K562 (cell line): ENCODE measurements around the gene NOTCH1. TPM values are rescaled to one million over a fixed set of nuclear protein-coding genes. Genes with fewer than 3 reads are reported as not detected.
A peak's percentile ranks its signal among the peaks of the same experiment; 100 is the strongest.

ENCODE experiments used
- BCOR ChIP-seq: fragments of 450-650 bp; IDR thresholded peaks from 2 replicates; pipeline ENCODE4 v1.6.1; 2016
- CBX1 ChIP-seq: sonication (generic); IDR thresholded peaks from 2 replicates; pipeline ENCODE4 v1.6.1; 2016; ENCODE audit warnings: antibody characterized with exemption, low read depth, mild to moderate bottlenecking
- DNMT1 ChIP-seq: fragments of 450-650 bp; IDR thresholded peaks from 2 replicates; pipeline ENCODE4 v1.6.1; 2016; ENCODE audit warnings: antibody characterized with exemption, mild to moderate bottlenecking
- E2F4 ChIP-seq: sonication (generic); formaldehyde crosslinking; IDR thresholded peaks from 2 replicates; pipeline ENCODE4 v1.8.0; 2022; ENCODE audit warnings: mild to moderate bottlenecking, low read depth, missing genetic modification reagents
- GATAD2B ChIP-seq: fragments of 450-650 bp; IDR thresholded peaks from 2 replicates; pipeline ENCODE4 v1.6.1; 2017; ENCODE audit warnings: mild to moderate bottlenecking, borderline replicate concordance
- HIVEP1 ChIP-seq: fragments of 250-450 bp; sonication (Bioruptor Pico); IDR thresholded peaks from 2 replicates; pipeline ENCODE4 v1.4.0; 2020; ENCODE audit warnings: mild to moderate bottlenecking
- HNRNPH1 ChIP-seq: fragments of 200-400 bp; formaldehyde crosslinking; optimal IDR thresholded peaks from 2 replicates; pipeline ENCODE3; 2017; ENCODE audit warnings: low read depth, mild to moderate bottlenecking, low read length, moderate library complexity
- KLF10 ChIP-seq: fragments of 250-450 bp; sonication (Bioruptor Pico); IDR thresholded peaks from 2 replicates; pipeline ENCODE4 v1.6.1; 2021; ENCODE audit warnings: matching md5 sums
- LCOR ChIP-seq: sonication (generic); formaldehyde crosslinking; IDR thresholded peaks from 2 replicates; pipeline ENCODE4 v1.8.0; 2022; ENCODE audit warnings: mild to moderate bottlenecking, missing genetic modification reagents
- NFE2L1 ChIP-seq: fragments of 450-650 bp; IDR thresholded peaks from 2 replicates; pipeline ENCODE4 v1.6.1; 2016; ENCODE audit warnings: missing genetic modification characterization, low read depth, mild to moderate bottlenecking, missing compliant biosample characterization, moderate library complexity, borderline replicate concordance
- NFRKB ChIP-seq: fragments of 450-650 bp; IDR thresholded peaks from 2 replicates; pipeline ENCODE4 v1.6.1; 2016; ENCODE audit warnings: low read depth
- NR1H2 ChIP-seq: sonication (generic); formaldehyde crosslinking; IDR thresholded peaks from 2 replicates; pipeline ENCODE4 v1.4.0; 2020; ENCODE audit warnings: mild to moderate bottlenecking, missing genetic modification reagents
- RB1 ChIP-seq: fragments of 450-650 bp; IDR thresholded peaks from 2 replicates; pipeline ENCODE4 v1.6.1; 2017; ENCODE audit warnings: low read depth, mild to moderate bottlenecking
- RBM39 ChIP-seq: fragments of 200-400 bp; formaldehyde crosslinking; optimal IDR thresholded peaks from 2 replicates; pipeline ENCODE3; 2018; ENCODE audit warnings: low read depth, low read length
- SIN3B ChIP-seq: fragments of 450-650 bp; IDR thresholded peaks from 2 replicates; pipeline ENCODE4 v1.6.1; 2017; ENCODE audit warnings: low read depth, mild to moderate bottlenecking, moderate library complexity
- TAF7 ChIP-seq: fragments of 450-650 bp; IDR thresholded peaks from 2 replicates; pipeline ENCODE4 v1.6.1; 2016; ENCODE audit warnings: missing genetic modification characterization, missing compliant biosample characterization
- TCF7L2 ChIP-seq: fragments of 150-350 bp; IDR thresholded peaks from 2 replicates; pipeline ENCODE4 v1.6.1; 2016; ENCODE audit warnings: low read depth, mild to moderate bottlenecking, low read length, moderate library complexity
- THAP12 ChIP-seq: fragments of 250-450 bp; sonication (Bioruptor Pico); IDR thresholded peaks from 2 replicates; pipeline ENCODE4 v1.9.0; 2021; ENCODE audit warnings: mild to moderate bottlenecking, inconsistent platforms
- polyA plus RNA-seq, 8 experiments: library from polyadenylated mRNA; depleted of rRNA in 4 of 8; stranded (reverse) in 5 of 8; unstranded in 3 of 8; fragments of >200 nt; fragmentation: Nextera tagmentation in 2 of 8; fragmentation: Illumina TruSeq in 1 of 8; extraction: Ambion mirVana in 2 of 8; extraction: Trizol in 1 of 8; gene quantifications; 2 replicates each; pipeline versions ENCODE4 v1.2.1 to v1.2.3, GENCODE V29; 2011 to 2014; ENCODE audit warnings: inconsistent platforms in 1 of 8, missing spikeins in 1 of 8
- total RNA-seq, 7 experiments: library from RNA; depleted of rRNA in 6 of 7; stranded (reverse); fragments of >200 nt in 6 of 7; fragmentation: Illumina TruSeq in 2 of 7; extraction: Trizol in 2 of 7; gene quantifications; 2 replicates each; pipeline versions ENCODE4 v1.2.1 to v1.2.3, GENCODE V29; 2011 to 2021; ENCODE audit warnings: low replicate concordance in 1 of 7

Gene NOTCH1
- total and polyA plus RNA-seq, 9 of the 15 experiments (the other 6 are each of a cell fraction or from before 2014, with no cell fraction given), result 0.03 to 31.4 (median 2.3) TPM

DNA sequence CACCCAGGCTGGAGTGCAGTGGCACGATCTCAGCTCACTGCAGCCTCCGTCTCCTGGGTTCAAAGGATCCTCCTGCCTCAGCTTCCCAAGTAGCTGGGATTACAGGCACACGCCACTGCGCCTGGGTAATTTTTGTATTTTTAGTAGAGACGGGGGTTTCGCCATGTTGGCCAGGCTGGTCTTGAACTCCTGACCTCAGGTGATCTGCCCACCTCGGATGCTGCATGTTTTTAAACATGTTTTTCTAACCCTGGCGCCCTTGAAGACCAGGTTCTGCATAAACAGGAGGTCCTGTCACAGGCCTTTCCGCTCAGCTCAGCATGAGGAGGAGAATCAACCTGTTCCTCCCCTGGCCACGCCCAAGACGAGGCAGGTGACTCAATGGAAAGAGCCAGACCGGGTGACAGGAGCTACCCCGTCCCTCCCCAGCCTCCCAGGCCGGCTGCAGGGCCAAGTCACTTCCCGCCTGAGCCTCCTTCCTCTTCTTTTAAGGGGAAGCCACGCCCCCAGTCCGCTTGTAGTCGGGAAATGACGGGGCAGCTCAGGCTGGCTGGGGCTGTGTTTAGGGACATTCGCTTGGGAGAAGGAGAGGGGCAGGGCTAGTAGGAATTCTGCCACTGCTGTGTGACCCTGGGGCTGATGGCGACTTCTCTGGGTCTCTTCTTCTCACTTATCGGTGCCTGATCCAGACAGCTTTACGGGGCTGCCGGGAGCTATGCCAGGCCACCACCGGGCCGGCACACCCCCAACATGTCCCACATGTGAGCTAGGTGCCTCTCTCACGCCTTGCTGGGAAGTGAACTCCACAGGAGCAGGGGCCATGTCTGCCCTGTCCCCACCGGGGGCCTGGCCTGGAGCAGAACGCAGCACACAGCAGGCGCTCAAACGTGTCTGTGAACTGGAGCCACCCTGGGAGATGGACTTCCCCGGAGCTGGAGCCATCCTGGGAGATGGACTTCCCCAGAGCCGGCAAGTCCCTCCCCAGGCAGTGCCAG is 6.1 kb downstream of the NOTCH1 start (continued):
- no peak for TF ChIP-seq THAP12 (CRISPR knock-in tag)
- TF ChIP-seq KLF10 (CRISPR knock-in tag), result no peak
- TF ChIP-seq RBM39, result no peak
- no peak for TF ChIP-seq TAF7 (tag)
- TF ChIP-seq RB1, result peak; percentile 60; the same call in 1 of the 2 replicates
- TF ChIP-seq SIN3B, result no peak
- TF ChIP-seq NFRKB, result no peak
- TF ChIP-seq NR1H2, result no peak
- TF ChIP-seq HIVEP1 (CRISPR knock-in tag), result no peak
- no peak for TF ChIP-seq NFE2L1 (tag)
- TF ChIP-seq GATAD2B, result no peak
- TF ChIP-seq LCOR, result 0 out of 2 replicates have a peak, but pooled peaks have one; percentile 31
- TF ChIP-seq CBX1, result no peak
- no peak for TF ChIP-seq TCF7L2
- no peak for TF ChIP-seq DNMT1
- no peak for TF ChIP-seq HNRNPH1
- TF ChIP-seq E2F4, result no peak
- peak; percentile 53; the same call in 1 of the 2 replicates for TF ChIP-seq BCOR
